Esophagus squamous epithelium (tissue), 5 donors: ENCODE data around the gene HUS1. TPM values are rescaled to one million over a fixed set of nuclear protein-coding genes. Genes with fewer than 3 reads are reported as not detected.

Experiments used
- DNase-seq: peaks from one replicate; lab custom pipeline; 2025; lab: John Stamatoyannopoulos, UW
- H3K27ac ChIP-seq, 4 donors: fragments of 200-600 bp; sonication (generic); one replicate each; pipeline ENCODE4 v1.5.1; 2016 to 2019; ENCODE audit warnings: mild to moderate bottlenecking in 1 of 4
- H3K27me3 ChIP-seq, 4 donors: fragments of 200-600 bp; sonication (generic); 1 replicate in 3 of 4; 2 replicates in 1 of 4; pipeline versions ENCODE4 v1.5.1 to v1.6.0; 2017 to 2021; ENCODE audit warnings: antibody characterized with exemption in 1 of 4
- H3K36me3 ChIP-seq, 3 donors: fragments of 200-600 bp; sonication (generic); one replicate each; pipeline ENCODE4 v1.5.1; 2016 to 2019
- H3K4me1 ChIP-seq, 3 donors: fragments of 200-600 bp; sonication (generic); one replicate each; pipeline ENCODE4 v1.5.1; 2017 to 2019
- H3K4me3 ChIP-seq, 4 donors: fragments of 200-600 bp; sonication (generic); 1 replicate in 3 of 4; 2 replicates in 1 of 4; pipeline ENCODE4 v1.5.1; 2016 to 2019; ENCODE audit warnings: mild to moderate bottlenecking in 2 of 4, moderate library complexity in 1 of 4
- H3K9me3 ChIP-seq, 3 donors: fragments of 200-600 bp; sonication (generic); one replicate each; pipeline ENCODE4 v1.5.1; 2016 to 2019
- CTCF ChIP-seq, 6 experiments: fragments of 450-650 bp in 4 of 6; fragments of 200-600 bp in 2 of 6; sonication (generic) in 2 of 6; IDR thresholded peaks; one replicate each; pipeline ENCODE4 v1.5.1; 2016 to 2019; ENCODE audit warnings: antibody characterized with exemption in 6 of 6, mild to moderate bottlenecking in 4 of 6, moderate library complexity in 4 of 6
- POLR2A ChIP-seq, 4 donors: fragments of 450-650 bp; IDR thresholded peaks; one replicate each; pipeline ENCODE4 v1.6.1; 2017; ENCODE audit warnings: antibody characterized with exemption in 4 of 4, mild to moderate bottlenecking in 4 of 4, moderate library complexity in 3 of 4
- WGBS, 2 donors: methylation state at CpG; one replicate each; pipeline ENCODE4 v1.1.5; 2018; 5-methylcytosine and 5-hydroxymethylcytosine counted together
- intact Hi-C: fragments of 100-400 bp; cut with DNase I; formaldehyde crosslinking; loops from one replicate; pipeline ENCODE4 v1.15.0; 2022
- total RNA-seq, 4 donors: library from RNA; depleted of rRNA; stranded (reverse); fragments of >200 nt; gene quantifications; one replicate each; pipeline ENCODE4 v1.1.0, GENCODE V29; 2016
- donor health status: DM: yes; HTN: yes; CAD: no.

HUS1 gene
- total RNA-seq, 4 donors from 2014 or later: 15.2 to 31.6 (median 24.0) TPM

- no peak for DNase-seq
- H3K4me3 ChIP-seq: no peak overlapping the region
- no peaks in the 10 kb centered on the region for H3K9me3 ChIP-seq
- intact Hi-C loops: no loop called here
- no peak overlapping the region for H3K27ac ChIP-seq
- no peaks in the 10 kb centered on the region for H3K27me3 ChIP-seq
- H3K4me1 ChIP-seq: no peaks in the 10 kb centered on the region
- no peaks in the 10 kb centered on the region for H3K36me3 ChIP-seq
- no peak for TF ChIP-seq CTCF (IDR thresholded peaks at IDR 0.05)
- TF ChIP-seq POLR2A (IDR thresholded peaks at IDR 0.05): no peak
- whole genome bisulfite sequencing, 2 donors: 90 to 94% methylated on average over 9 to 10 of the region's 10 CpGs
Measured at GRCh38 chr7:47935336-47935735, 44.1 kb downstream of the HUS1 start.

- intact Hi-C loops: no loop called here
- H3K4me3 ChIP-seq: no peak overlapping the region
- no peaks in the 10 kb centered on the region for H3K4me1 ChIP-seq
- H3K27me3 ChIP-seq: no peaks in the 10 kb centered on the region
- no peaks in the 10 kb centered on the region for H3K36me3 ChIP-seq
- H3K27ac ChIP-seq: no peak overlapping the region
- no peak for DNase-seq
- TF ChIP-seq CTCF (IDR thresholded peaks at IDR 0.05) (no peak), POLR2A (IDR thresholded peaks at IDR 0.05) (no peak)
- 79 to 100% methylated on average over 1 to 4 of the region's 6 CpGs for WGBS, 2 donors
- no peaks in the 10 kb centered on the region for H3K9me3 ChIP-seq
Measured at GRCh38 chr7:47934831-47935230, 44.6 kb downstream of the HUS1 start.

GRCh38 chr7:47933215-47933614 is 46.2 kb downstream of the HUS1 start:
- Histone ChIP-seq H3K4me3 (no peak overlapping the region), H3K4me1 (no peaks in the 10 kb centered on the region), H3K36me3 (no peaks in the 10 kb centered on the region), H3K9me3 (no peaks in the 10 kb centered on the region), H3K27me3 (no peaks in the 10 kb centered on the region), H3K27ac (no peak overlapping the region)
- 77 to 83% methylated on average over 8 of the region's 8 CpGs for WGBS, 2 donors
- TF ChIP-seq CTCF (IDR thresholded peaks at IDR 0.05): no peak
- no peak for TF ChIP-seq POLR2A (IDR thresholded peaks at IDR 0.05)
- DNase-seq: no peak
- intact Hi-C loops: no loop called here

GRCh38 chr7:47932466-47933037 is 46.9 kb downstream of the HUS1 start:
- intact Hi-C loops: no loop called here
- Histone ChIP-seq H3K4me3 (no peak overlapping the region), H3K27ac (no peak overlapping the region), H3K9me3 (no peaks in the 10 kb centered on the region), H3K36me3 (no peaks in the 10 kb centered on the region), H3K27me3 (no peaks in the 10 kb centered on the region), H3K4me1 (no peaks in the 10 kb centered on the region)
- TF ChIP-seq CTCF (IDR thresholded peaks at IDR 0.05) (no peak), POLR2A (IDR thresholded peaks at IDR 0.05) (no peak)
- DNase-seq: no peak
- 86% methylated on average over 9 of the region's 11 CpGs; no CpG with 5 or more reads in 1 of the 2 donors for WGBS, 2 donors

- Histone ChIP-seq H3K9me3 (no peaks in the 10 kb centered on the region), H3K4me1 (no peaks in the 10 kb centered on the region), H3K4me3 (no peak overlapping the region), H3K27me3 (no peaks in the 10 kb centered on the region), H3K27ac (no peak overlapping the region), H3K36me3 (no peaks in the 10 kb centered on the region)
- TF ChIP-seq POLR2A (IDR thresholded peaks at IDR 0.05) (no peak), CTCF (IDR thresholded peaks at IDR 0.05) (no peak)
- intact Hi-C loops: no loop called here
- no peak for DNase-seq
- WGBS, 2 donors: 38 to 52% methylated on average over 5 of the region's 6 CpGs
Measured at GRCh38 chr7:47932016-47932415, 47.4 kb downstream of the HUS1 start.
